ENCODE measurements around the gene STPG2.

STPG2 gene

GRCh38 chr4:98143001-98143899 is at the start of gene STPG2:
STPG2 (minus strand) TSS chr4:98143476.
- in situ Hi-C loops (cut with HindIII; ENCODE audit: low sequenced_read_pairs), result no loop called here

DNA sequence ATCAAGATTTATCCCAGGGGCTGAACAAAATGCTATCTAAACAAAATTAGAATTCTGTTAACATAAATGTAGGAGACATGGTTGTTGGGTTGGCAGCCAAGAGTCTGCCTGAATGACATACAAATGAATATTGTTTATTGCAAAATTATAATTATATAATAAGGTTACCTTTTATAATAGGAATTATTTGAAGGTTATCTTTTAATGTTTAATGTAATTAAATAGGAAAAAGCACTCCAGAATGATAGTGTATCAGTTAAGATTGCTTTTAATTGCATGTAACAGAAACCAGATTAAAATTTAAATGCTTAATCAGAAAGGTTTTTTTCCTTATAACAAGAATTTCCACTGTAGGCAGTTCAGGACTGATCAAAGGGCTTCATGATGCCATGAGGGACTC is 42.0 kb upstream of the STPG2 start:
- in situ Hi-C loops (cut with HindIII; ENCODE audit: low sequenced_read_pairs), result no loop called here

- in situ Hi-C loops (cut with HindIII; ENCODE audit: low sequenced_read_pairs), result no loop called here
Measured at GRCh38 chr4:98181809-98182208, 38.5 kb upstream of the STPG2 start.

- in situ Hi-C loops (cut with HindIII; ENCODE audit: low sequenced_read_pairs), result no loop called here
Measured at GRCh38 chr4:98179951-98180350, 36.7 kb upstream of the STPG2 start.

DNA sequence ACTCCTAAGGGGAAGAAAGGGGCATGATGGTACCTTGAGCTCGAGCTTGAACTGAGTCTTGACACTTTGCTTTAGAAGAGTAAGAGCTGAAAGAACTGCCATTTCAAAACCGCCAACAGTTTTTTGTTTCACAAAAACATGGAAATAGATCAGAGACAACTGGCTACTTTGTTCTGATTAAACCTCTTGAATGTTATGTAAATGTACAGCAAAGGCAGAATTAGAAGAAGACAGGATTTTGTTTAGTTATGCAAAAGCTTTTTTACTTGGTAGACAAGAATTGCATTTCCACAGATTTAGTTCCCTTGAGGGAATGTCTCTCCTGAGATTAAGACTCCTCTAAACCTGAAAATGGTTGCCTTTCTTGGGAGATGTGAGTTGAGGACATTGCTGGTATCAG is 33.3 kb upstream of the STPG2 start:
- in situ Hi-C loops (cut with HindIII; ENCODE audit: low sequenced_read_pairs), result no loop called here

DNA sequence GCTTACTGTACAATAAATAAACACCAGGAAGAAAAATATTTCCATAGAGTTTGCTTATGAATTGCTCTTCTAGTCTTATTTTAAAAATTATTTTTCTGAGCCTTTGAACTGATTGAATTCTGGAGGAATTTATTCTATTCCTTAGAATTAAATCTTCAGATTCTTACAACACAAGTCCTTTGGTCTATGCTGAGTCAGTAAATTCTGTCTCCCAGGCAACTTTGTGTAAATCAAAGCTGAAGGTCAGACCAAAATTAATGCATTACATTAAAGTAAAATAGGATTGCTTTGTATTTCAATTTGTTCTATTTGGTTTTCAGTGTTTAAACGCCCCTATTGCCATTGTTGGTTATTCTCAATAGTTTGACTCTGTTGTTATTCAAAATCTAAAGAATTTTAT is 26.8 kb upstream of the STPG2 start:
- in situ Hi-C loops (cut with HindIII; ENCODE audit: low sequenced_read_pairs), result no loop called here

DNA sequence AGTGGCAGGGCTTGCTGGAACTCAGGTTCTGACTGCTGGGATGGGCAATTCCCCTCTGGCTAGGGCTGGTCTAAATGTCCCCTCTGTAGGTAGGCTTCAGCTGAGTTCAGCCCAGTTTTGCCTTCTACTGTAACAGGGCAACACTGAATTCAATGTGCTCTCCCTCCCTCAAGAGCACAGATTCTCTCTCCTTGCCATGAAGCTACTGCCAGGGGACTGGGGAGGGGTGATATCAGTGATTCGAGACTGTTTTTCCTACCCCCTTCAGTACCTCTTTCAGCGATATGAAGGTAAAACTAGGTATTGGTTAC is 23.4 kb upstream of the STPG2 start:
- in situ Hi-C loops (cut with HindIII; ENCODE audit: low sequenced_read_pairs), result no loop called here

DNA sequence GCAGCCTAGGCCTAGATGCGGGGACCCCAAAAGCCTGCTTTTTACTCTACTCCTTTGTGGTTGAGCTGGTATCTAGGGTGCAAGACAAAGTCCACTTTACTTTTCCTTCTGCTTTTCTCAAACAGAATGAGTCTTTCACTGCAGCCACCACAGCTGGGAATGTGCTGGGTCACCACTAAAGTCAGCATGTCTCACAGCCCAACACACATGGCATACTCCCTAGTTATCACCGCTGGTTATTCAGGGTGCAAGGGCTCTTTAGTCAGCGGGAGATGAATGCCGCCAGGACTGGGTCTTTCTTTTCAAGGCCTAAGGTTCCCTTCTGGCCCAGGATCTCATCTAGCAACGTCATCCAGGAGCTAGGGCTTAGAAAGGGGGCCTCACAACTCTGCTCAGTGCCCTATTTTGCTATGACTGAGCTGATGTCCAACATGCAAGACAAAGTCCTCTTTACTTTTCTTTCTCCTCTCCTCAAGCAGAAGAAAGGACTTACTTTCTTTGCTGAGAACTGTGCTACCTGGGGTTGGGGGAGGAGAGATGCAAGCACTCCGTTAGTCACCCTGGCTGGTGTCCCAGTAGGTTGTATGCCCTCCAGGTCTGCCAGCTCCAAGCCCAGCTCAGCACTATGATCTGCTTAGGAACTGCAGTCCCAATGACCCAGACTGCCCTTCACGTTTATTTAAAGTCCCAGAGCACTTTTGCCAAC is 22.9 kb upstream of the STPG2 start:
- in situ Hi-C loops (cut with HindIII; ENCODE audit: low sequenced_read_pairs), result no loop called here

- in situ Hi-C loops (cut with HindIII; ENCODE audit: low sequenced_read_pairs), result no loop called here
Measured at GRCh38 chr4:98162696-98163095, 19.4 kb upstream of the STPG2 start.

GRCh38 chr4:98151145-98151924 is 8.1 kb upstream of the STPG2 start:
- in situ Hi-C loops (cut with HindIII; ENCODE audit: low sequenced_read_pairs), result no loop called here

GRCh38 chr4:98150092-98150761 is 7.0 kb upstream of the STPG2 start:
- in situ Hi-C loops (cut with HindIII; ENCODE audit: low sequenced_read_pairs), result no loop called here

GRCh38 chr4:98148856-98149255 is 5.6 kb upstream of the STPG2 start:
- in situ Hi-C loops (cut with HindIII; ENCODE audit: low sequenced_read_pairs), result no loop called here

DNA sequence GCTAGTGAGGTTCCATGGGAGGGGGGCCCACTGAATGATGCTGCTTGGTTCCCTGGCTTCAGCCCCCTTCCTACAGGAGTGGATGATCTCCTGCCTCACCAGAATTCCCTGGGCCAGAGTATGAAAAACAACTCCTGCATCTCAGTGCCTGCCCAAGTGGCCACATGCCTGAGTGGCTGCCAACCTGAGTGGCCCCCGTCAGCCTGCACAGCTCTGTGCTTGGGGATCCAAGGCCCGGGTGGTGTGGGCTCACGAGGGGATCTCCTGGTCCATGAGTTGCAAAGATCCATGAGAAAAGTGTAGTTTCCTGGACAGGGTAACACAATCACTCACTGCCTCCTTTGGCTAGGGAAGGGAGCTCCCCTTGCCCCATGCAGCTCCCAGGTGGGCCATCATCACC is 17.1 kb downstream of the STPG2 start:
- in situ Hi-C loops (cut with HindIII; ENCODE audit: low sequenced_read_pairs), result no loop called here

DNA sequence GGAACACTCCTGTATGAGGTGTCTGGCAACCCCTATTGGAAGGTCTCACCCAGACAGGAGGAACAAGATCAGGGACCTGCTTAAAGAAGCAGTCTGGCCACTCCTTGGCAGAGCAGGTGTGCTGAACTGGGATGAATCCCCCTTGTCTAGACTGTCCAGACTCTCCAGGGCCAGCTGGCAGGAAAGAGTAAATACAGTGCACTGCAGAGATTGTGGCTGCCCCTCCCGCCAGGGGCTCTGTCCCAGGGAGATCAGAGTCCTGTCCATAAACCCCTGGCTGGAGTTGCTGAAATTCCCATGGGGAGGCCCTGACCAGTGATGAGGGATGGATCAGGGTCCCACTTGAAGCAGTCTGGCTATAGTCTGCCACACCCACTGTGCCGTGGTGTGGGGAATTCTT is 17.7 kb downstream of the STPG2 start:
- in situ Hi-C loops (cut with HindIII; ENCODE audit: low sequenced_read_pairs), result no loop called here

DNA sequence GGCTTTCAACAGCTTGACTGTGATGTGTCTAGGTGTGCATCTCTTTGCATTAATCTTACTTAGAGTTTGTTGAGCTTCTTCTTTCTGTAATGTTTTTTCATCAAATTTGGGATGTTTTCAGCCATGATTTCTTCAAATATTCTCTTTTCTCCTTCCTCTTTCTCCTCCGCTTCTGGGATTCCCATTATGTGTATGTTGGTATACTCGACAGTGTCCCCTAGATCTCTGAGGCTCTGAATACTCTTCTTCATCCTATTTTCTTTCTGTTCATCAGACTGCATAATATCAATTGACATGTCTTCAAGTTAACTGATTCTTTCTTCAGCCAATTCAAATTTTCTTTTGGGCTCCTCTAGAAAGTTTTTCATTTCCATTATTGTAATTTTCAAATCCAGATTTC is 25.9 kb downstream of the STPG2 start:
- in situ Hi-C loops (cut with HindIII; ENCODE audit: low sequenced_read_pairs), result no loop called here

- in situ Hi-C loops (cut with HindIII; ENCODE audit: low sequenced_read_pairs), result no loop called here
Measured at GRCh38 chr4:98113012-98113411, 30.3 kb downstream of the STPG2 start.

- in situ Hi-C loops (cut with HindIII; ENCODE audit: low sequenced_read_pairs), result no loop called here
Measured at GRCh38 chr4:98110929-98111328, 32.3 kb downstream of the STPG2 start.

DNA sequence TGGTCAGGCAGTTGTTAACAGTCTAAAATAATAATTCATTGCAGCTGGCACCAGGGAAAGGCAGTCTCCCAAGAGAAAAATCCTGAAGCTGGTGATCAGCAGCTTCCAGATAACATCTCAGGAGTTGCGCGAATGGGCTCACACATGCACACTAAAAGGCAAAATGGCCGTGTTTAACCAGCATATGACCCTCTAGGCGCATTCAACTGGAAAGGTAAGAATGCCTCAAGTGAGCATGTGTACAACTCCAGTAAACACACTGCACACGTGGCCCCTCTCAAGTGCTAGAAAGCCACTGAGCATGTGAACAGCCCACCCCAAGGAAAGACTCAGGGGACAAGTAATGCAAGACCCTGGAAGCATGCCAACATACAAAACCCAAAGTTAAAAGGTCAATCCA is 33.1 kb downstream of the STPG2 start:
- in situ Hi-C loops (cut with HindIII; ENCODE audit: low sequenced_read_pairs), result no loop called here

DNA sequence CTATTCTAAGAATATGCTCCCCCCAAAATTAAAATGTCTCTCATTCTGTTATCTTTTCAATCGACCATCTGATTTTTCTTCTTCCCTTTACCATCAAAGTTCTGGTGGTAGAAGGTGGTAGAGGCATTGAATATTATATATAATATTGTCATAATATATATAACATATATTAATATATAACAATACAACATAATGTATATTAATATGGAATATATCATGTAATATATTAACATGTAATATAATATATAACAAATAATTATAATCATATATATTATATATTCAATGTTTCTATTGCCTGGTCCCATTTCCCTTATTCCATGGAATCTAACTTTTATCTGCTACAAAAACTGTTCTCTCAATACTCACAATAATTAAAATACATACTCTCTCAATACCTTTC is 40.6 kb downstream of the STPG2 start:
- in situ Hi-C loops (cut with HindIII; ENCODE audit: low sequenced_read_pairs), result no loop called here

DNA sequence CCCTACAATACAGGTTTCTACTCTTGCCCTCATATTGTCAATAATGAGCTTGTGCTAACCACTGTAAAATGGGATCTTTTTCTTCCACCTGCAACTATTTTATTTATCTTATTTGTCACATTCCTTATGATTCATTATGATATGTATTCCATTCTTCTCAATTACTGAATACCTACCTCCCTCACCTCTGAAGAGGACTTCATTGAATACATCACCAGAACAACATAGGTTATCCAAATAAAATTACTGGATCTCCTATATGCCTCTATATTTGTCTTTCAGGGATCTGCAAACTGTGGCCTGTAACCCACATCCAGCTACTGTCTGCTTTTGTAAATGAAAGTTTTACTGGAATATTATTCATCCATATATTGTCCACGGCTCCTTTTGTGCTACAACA is 41.3 kb downstream of the STPG2 start:
- in situ Hi-C loops (cut with HindIII; ENCODE audit: low sequenced_read_pairs), result no loop called here

DNA sequence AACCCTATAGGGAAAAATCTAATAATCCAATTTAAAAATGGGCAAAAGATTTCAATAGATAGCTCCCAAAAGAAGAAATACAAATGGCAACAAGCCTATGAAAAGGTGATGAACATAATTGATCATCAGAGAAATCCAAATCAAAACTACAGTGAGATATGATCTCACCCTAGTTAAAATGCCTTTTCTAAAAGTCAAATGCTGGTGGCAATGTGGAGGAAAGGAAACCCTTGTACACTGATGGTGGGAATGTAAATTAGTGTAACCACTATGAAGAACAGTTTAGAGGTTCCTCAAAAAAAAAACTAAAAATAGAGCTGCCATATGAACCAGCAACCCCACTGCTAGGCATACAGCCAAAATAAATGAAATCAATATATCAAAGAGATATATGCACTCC is 44.5 kb downstream of the STPG2 start:
- in situ Hi-C loops (cut with HindIII; ENCODE audit: low sequenced_read_pairs), result no loop called here
